B cell (primary cell): Measurements from ENCODE around the gene CCNB3.

Experiments
- EZH2 ChIP-seq: IDR thresholded peaks from 2 replicates; pipeline ENCODE4 v1.6.1; 2012; ENCODE audit warnings: borderline replicate concordance, low read depth, mild to moderate bottlenecking, moderate library complexity, low read length; ENCODE audit not compliant: insufficient read depth, poor library complexity, severe bottlenecking
- TF ChIP-seq, protein P1 (sequence below): fragments of 200-600 bp; IDR thresholded peaks from one replicate; pipeline ENCODE4 v1.8.0; 2022; ENCODE audit warnings: antibody characterized with exemption, mild to moderate bottlenecking

DNA sequence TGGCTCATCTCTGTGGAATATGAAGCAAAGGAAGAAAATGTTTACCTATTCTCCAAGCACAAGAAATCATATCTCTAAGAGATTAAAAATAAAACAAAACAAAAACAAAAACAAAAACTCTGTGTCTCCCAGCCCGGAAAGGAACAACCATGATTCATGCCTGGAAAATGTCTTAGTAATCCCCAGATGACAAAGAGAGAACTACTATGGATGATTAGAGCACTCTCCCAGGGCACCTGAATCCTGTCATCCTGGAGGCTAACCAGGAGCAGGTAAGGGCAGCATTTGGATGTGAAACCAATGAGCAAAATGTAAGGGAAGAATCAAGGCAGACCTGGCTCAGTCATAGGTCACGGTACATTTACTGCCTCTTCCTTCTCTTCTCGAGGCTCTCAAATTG is 2.0 kb upstream of the CCNB3 start:
- TF ChIP-seq, protein P1, sequence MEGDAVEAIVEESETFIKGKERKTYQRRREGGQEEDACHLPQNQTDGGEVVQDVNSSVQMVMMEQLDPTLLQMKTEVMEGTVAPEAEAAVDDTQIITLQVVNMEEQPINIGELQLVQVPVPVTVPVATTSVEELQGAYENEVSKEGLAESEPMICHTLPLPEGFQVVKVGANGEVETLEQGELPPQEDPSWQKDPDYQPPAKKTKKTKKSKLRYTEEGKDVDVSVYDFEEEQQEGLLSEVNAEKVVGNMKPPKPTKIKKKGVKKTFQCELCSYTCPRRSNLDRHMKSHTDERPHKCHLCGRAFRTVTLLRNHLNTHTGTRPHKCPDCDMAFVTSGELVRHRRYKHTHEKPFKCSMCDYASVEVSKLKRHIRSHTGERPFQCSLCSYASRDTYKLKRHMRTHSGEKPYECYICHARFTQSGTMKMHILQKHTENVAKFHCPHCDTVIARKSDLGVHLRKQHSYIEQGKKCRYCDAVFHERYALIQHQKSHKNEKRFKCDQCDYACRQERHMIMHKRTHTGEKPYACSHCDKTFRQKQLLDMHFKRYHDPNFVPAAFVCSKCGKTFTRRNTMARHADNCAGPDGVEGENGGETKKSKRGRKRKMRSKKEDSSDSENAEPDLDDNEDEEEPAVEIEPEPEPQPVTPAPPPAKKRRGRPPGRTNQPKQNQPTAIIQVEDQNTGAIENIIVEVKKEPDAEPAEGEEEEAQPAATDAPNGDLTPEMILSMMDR, result no peak
- no peak for TF ChIP-seq EZH2
